ENCODE results near the gene RGS6.

Gene RGS6

DNA sequence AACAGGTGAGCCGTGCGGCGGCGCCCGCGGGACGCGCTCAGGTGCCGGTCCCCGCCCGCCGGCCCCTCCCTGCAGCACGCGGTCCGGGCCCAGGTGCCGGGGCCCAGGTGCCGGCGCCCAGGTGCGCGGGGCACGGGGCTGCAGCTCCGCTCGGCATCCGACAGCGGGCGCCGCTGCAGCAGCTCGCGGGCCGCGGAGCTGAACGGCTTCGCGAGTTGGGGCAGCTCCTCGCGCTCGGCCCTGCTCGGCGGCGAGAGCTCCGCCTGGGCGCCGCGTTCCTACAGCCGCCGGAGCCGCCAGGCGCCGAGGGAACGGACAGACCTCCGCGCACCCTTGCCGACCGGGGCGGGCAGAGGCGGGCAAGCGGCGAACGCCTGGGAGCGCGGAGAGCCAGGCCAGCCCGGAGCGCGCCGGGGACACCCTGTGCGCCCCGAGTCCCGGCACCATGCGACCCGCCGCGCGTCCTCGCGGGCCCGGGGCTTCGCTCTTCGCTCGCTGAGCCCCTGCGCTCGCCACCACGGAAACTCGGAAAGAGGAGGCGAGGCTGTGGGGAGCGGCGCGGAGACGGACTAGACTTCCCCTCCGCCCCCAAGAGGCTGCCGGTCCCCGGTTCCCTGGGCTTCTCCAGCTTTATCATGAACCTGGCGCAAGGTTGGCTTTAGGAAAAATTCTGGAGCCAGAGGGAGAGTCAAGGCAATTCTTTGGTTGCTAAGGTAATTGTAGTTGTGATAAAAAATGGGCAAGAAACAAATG is at the start of gene RGS6:
TSS of gene RGS6 (plus strand) at position 201 of the 753 bp plus-strand sequence.
- TF ChIP-seq GATA3 (IDR thresholded peaks at IDR 0.05; ENCODE audit: low read depth, low read length) (no peak), GATA2 (IDR thresholded peaks at IDR 0.05; ENCODE audit: low read depth, low read length) (no peak)

DNA sequence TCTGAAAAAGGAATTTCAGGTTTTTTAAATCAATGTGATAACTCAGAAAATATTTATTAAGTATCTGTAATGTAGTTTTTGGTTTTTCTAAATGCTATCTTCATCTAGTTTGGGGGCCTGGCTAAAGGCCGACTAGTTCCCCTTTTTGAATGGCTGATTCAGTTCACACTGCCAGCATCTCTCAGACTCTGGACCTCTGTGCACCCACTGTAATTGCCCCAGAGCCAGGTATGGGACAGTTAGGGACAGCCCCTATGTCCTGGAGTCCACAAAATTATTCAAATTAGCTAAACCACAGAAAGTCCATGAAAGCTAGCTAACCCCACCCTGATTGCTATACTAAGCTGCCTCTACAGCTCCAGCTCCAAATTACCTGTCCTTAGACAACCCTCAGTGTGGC is 49.1 kb upstream of the RGS6 start:
- TF ChIP-seq GATA3 (IDR thresholded peaks at IDR 0.05; ENCODE audit: low read depth, low read length) (no peak), GATA2 (IDR thresholded peaks at IDR 0.05; ENCODE audit: low read depth, low read length) (no peak)

- TF ChIP-seq GATA2 (IDR thresholded peaks at IDR 0.05; ENCODE audit: low read depth, low read length) (no peak), GATA3 (IDR thresholded peaks at IDR 0.05; ENCODE audit: low read depth, low read length) (no peak)
These were observed 46.9 kb upstream of the RGS6 start for GRCh38 chr14:71885301-71885700.

DNA sequence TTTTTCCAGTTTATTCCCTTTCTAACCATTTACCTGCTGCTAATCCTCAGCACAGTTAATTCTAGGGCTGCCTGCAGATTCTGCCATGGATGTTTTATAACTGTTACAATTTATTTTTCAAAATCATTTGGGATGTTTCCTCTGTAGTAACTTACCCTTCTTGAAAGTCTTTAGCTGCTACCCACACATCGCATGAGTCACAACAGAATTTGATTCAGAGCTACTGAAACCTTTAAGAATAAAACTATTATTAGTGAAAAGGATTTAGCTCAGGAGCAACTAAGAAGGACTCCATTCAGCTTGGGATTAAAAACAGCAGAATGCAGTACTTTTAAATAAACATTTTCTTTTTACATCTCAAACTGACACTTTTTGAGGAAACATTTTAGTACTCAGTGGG is 41.7 kb upstream of the RGS6 start:
- no peak for TF ChIP-seq GATA2 (IDR thresholded peaks at IDR 0.05; ENCODE audit: low read depth, low read length)
- TF ChIP-seq GATA3 (IDR thresholded peaks at IDR 0.05; ENCODE audit: low read depth, low read length): no peak

- no peak for TF ChIP-seq GATA2 (IDR thresholded peaks at IDR 0.05; ENCODE audit: low read depth, low read length)
- no peak for TF ChIP-seq GATA3 (IDR thresholded peaks at IDR 0.05; ENCODE audit: low read depth, low read length)
These were observed 41.0 kb upstream of the RGS6 start for GRCh38 chr14:71891185-71891584.

DNA sequence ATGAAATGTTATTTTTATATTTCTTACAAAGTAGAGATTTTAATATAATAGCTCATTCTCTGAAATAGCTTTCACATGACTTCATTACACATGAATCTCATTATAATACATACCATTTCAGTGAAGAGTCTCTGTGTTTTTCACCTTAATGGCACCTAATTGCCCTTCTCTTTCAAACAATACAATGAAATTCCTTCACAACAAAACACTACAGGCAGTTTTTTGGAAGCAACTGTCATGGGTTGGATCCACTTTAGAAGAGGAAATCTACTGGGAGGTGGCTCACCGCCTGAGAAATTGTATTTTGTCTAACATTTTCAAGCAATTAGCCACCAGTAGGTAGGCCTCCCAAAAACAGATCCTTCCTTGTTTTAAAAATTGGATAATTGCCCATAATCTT is 40.3 kb upstream of the RGS6 start:
- no peak for TF ChIP-seq GATA2 (IDR thresholded peaks at IDR 0.05; ENCODE audit: low read depth, low read length)
- TF ChIP-seq GATA3 (IDR thresholded peaks at IDR 0.05; ENCODE audit: low read depth, low read length): no peak

DNA sequence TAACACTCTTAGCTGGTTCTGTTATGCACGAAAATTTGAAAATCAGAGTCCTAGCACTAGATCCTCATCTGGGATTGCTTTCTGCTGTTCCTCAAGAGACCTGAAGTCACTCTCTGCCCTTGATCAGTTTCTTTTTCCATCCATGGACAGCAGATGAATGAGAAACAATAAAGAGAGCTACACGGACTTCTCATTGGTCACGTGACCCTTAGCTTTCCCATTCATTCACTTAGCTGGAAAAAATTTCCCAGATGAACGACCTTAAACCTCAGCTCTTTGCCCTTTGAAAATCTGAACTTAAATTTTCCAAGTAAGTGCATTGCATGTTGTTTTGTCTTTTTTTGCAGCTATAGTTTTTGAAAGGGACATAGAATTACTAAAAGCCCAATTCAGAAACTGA is 27.2 kb upstream of the RGS6 start:
- no peak for TF ChIP-seq GATA2 (IDR thresholded peaks at IDR 0.05; ENCODE audit: low read depth, low read length)
- TF ChIP-seq GATA3 (IDR thresholded peaks at IDR 0.05; ENCODE audit: low read depth, low read length): no peak

DNA sequence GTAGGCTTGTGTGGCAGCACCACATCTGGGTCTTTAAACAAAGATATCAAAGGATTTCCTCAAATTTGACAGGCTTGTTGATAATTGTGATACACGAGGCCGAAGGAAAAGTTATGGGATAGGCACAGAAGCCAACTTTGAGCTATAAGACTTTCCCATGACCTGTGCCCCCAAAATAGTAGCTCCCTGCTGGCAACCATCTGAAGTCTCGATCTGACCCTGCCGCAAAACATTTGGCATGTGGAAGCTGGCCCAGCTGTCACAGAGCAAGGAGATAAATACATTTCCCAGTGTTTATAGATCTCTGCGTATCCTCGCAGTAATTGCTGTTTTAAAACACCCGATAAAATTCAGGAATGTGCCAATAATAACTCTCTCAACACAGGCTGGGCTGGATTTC is 26.4 kb upstream of the RGS6 start:
- TF ChIP-seq GATA2 (IDR thresholded peaks at IDR 0.05; ENCODE audit: low read depth, low read length) (no peak), GATA3 (IDR thresholded peaks at IDR 0.05; ENCODE audit: low read depth, low read length) (no peak)

- TF ChIP-seq GATA3 (IDR thresholded peaks at IDR 0.05; ENCODE audit: low read depth, low read length): no peak
- no peak for TF ChIP-seq GATA2 (IDR thresholded peaks at IDR 0.05; ENCODE audit: low read depth, low read length)
These were observed 24.3 kb upstream of the RGS6 start for GRCh38 chr14:71907793-71908515.

GRCh38 chr14:71911669-71912068 is 20.6 kb upstream of the RGS6 start:
- no peak for TF ChIP-seq GATA2 (IDR thresholded peaks at IDR 0.05; ENCODE audit: low read depth, low read length)
- TF ChIP-seq GATA3 (IDR thresholded peaks at IDR 0.05; ENCODE audit: low read depth, low read length): no peak

DNA sequence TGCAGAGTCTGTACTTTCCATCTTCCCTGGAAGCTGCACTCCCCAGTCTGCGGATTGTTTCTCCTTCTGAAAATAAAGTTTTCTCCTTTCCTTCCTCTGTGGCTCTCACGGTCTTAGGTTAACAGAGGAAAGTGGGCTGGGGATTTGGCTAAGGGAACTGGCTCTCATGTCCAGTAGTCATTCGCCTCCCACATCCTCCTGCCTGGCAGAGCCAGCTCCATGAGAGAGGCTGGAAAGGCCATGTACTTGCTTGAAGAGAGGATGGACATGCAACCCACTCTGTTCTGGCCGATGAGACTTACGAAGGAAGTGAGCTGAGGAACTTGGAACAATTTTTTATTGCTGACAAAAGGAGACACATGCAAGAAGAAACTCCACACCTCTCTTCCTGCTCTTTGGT is 18.9 kb upstream of the RGS6 start:
- TF ChIP-seq GATA2 (IDR thresholded peaks at IDR 0.05; ENCODE audit: low read depth, low read length): no peak
- TF ChIP-seq GATA3 (IDR thresholded peaks at IDR 0.05; ENCODE audit: low read depth, low read length): no peak

DNA sequence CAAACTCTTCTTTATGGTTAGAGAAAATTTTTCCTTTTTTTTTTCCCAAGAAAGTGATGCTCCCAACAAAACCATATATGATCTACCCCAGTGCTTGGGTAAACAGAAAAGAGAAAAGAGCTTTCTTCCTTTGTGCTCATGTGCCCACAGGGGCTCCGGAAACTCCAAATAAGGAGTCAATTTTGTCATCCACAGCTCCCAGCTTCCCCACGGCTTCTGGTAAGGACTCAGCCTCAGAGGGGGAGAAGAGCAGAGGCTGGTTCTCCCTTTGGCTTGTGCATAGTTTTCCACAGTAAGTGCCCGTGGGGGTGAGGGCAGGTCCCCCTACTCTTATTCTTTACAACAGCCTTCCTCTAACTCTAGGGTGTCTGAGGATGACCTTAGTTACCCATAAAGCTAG is 13.3 kb upstream of the RGS6 start:
- TF ChIP-seq GATA2 (IDR thresholded peaks at IDR 0.05; ENCODE audit: low read depth, low read length) (no peak), GATA3 (IDR thresholded peaks at IDR 0.05; ENCODE audit: low read depth, low read length) (no peak)

DNA sequence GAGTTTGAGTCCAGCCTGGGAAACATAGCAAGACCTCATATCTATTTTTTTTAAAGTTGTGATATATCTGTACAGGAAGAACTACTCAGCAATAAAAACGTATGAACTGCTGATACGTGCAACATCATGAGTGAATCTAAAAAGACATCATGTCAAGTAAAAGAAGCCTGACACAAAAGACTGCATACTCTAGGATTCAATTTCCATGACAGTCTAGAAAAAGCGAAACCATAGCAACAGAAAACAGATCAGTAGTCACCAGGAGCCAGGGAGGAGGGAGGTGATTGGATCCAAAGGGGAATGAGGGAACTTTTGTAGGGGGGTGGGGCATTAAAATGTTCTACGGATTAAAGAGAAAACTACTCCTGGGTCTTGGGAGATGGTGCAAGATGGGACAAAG is 8.7 kb upstream of the RGS6 start:
- TF ChIP-seq GATA3 (IDR thresholded peaks at IDR 0.05; ENCODE audit: low read depth, low read length) (no peak), GATA2 (IDR thresholded peaks at IDR 0.05; ENCODE audit: low read depth, low read length) (no peak)

DNA sequence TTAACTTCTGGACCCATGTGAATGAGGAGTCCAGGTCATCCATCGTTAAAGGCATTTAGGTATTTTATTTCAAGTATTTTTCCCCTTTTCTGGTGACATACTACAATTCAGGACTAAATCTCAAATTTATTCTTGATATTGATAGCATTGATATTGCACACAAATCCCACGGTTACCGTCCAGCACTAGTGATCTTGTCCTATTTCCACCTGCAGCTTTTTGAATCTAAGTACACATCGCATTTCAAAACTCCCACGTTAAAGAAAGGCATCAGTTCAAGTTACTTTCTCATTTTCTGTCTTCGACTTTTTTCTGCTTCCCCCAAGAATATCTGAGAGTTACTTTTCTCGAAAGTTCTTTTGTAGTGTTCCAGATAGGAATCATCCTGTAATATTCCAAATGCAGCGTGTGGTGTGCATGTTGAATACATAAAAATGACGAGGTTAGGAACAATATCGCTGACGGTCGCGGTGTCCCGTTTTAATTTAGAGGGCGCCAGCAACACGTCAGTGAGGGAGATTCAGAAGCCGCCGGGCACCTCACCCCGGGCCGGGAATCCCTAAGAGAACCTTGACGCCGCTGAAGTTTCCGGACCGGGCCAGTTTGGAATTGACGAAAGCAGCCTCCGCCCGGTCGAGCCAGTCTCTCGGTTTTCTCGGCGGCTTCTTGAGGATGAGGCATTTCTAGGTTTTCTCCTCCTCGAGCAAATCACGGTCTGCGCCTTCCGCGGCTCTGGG is 569 bp upstream of the RGS6 start:
- TF ChIP-seq GATA2 (IDR thresholded peaks at IDR 0.05; ENCODE audit: low read depth, low read length) (no peak), GATA3 (IDR thresholded peaks at IDR 0.05; ENCODE audit: low read depth, low read length) (no peak)
